IPS-20b (cell line): ENCODE results near the gene SPRN.

ENCODE experiments used
- H3K27ac ChIP-seq: one replicate; pipeline ENCODE4 v1.5.1; 2013; ENCODE audit warnings: low read length
- H3K27me3 ChIP-seq: 2 replicates; pipeline ENCODE4 v1.6.1; 2013; ENCODE audit warnings: mild to moderate bottlenecking, low read length, inconsistent platforms; ENCODE audit not compliant: insufficient read depth
- H3K36me3 ChIP-seq: 2 replicates; pipeline ENCODE4 v1.6.1; 2013; ENCODE audit warnings: low read depth, mild to moderate bottlenecking, inconsistent platforms, low read length, moderate library complexity; ENCODE audit not compliant: insufficient read depth
- H3K4me1 ChIP-seq: 2 replicates; pipeline ENCODE4 v1.6.1; 2013; ENCODE audit warnings: mild to moderate bottlenecking, control low read depth, inconsistent platforms, low read length, moderate library complexity; ENCODE audit not compliant: insufficient read depth
- H3K4me3 ChIP-seq: 2 replicates; pipeline ENCODE4 v1.5.1; 2013; ENCODE audit warnings: mild to moderate bottlenecking, low read length, inconsistent platforms
- H3K9ac ChIP-seq: 2 replicates; pipeline ENCODE4 v1.6.1; 2013; ENCODE audit warnings: low read depth, mild to moderate bottlenecking, inconsistent platforms, low read length, moderate library complexity
- H3K9me3 ChIP-seq: 2 replicates; pipeline ENCODE4 v1.6.1; 2013; ENCODE audit warnings: mild to moderate bottlenecking, low read depth, low read length, inconsistent platforms; ENCODE audit not compliant: insufficient read depth

The SPRN gene

GRCh38 chr10:133412381-133412711 is 12.1 kb downstream of the SPRN start:
- no peak overlapping the region for H3K4me3 ChIP-seq
- no peaks in the 10 kb centered on the region for H3K27me3 ChIP-seq
- peaks cover 31% of the 10 kb centered on the region for H3K9me3 ChIP-seq
- no peak overlapping the region for H3K27ac ChIP-seq
- no peak overlapping the region for H3K9ac ChIP-seq
- peaks cover 69% of the 10 kb centered on the region for H3K36me3 ChIP-seq
- no peaks in the 10 kb centered on the region for H3K4me1 ChIP-seq

- H3K4me1 ChIP-seq, result no peaks in the 10 kb centered on the region
- no peak overlapping the region for H3K4me3 ChIP-seq
- no peaks in the 10 kb centered on the region for H3K27me3 ChIP-seq
- H3K27ac ChIP-seq, result no peak overlapping the region
- peaks cover 31% of the 10 kb centered on the region for H3K9me3 ChIP-seq
- peaks cover 74% of the 10 kb centered on the region for H3K36me3 ChIP-seq
- no peak overlapping the region for H3K9ac ChIP-seq
Observed at GRCh38 chr10:133411523-133412380, 12.7 kb downstream of the SPRN start.

GRCh38 chr10:133405844-133406527 is 18.4 kb downstream of the SPRN start:
- no peak overlapping the region for H3K4me3 ChIP-seq

GRCh38 chr10:133405272-133405671 is 19.2 kb downstream of the SPRN start:
- Histone ChIP-seq H3K36me3 (peaks cover 84% of the 10 kb centered on the region), H3K27me3 (no peaks in the 10 kb centered on the region), H3K9me3 (0 out of 2 replicates have a peak, but pooled peaks cover 3% of the 10 kb centered on the region), H3K4me3 (no peak overlapping the region), H3K27ac (no peak overlapping the region), H3K4me1 (no peaks in the 10 kb centered on the region), H3K9ac (no peak overlapping the region)

More at GRCh38 chr10:133405844-133406527, 18.4 kb downstream of the SPRN start:
- no peaks in the 10 kb centered on the region for H3K4me1 ChIP-seq
- no peak overlapping the region for H3K9ac ChIP-seq
- H3K9me3 ChIP-seq, result peaks cover 8% of the 10 kb centered on the region; the same call in 1 of the 2 replicates
- no peaks in the 10 kb centered on the region for H3K27me3 ChIP-seq
- H3K27ac ChIP-seq, result no peak overlapping the region
- H3K36me3 ChIP-seq, result peaks cover 84% of the 10 kb centered on the region

GRCh38 chr10:133403784-133404183 is 20.6 kb downstream of the SPRN start:
- H3K36me3 ChIP-seq, result peaks cover 84% of the 10 kb centered on the region
- H3K27ac ChIP-seq, result no peak overlapping the region
- no peaks in the 10 kb centered on the region for H3K9me3 ChIP-seq
- no peak overlapping the region for H3K4me3 ChIP-seq
- no peak overlapping the region for H3K9ac ChIP-seq
- H3K4me1 ChIP-seq, result no peaks in the 10 kb centered on the region
- no peaks in the 10 kb centered on the region for H3K27me3 ChIP-seq

GRCh38 chr10:133403359-133403758 is 21.1 kb downstream of the SPRN start:
- H3K9ac ChIP-seq, result no peak overlapping the region
- no peaks in the 10 kb centered on the region for H3K4me1 ChIP-seq
- no peaks in the 10 kb centered on the region for H3K27me3 ChIP-seq
- no peak overlapping the region for H3K27ac ChIP-seq
- no peaks in the 10 kb centered on the region for H3K9me3 ChIP-seq
- no peak overlapping the region for H3K4me3 ChIP-seq
- peaks cover 85% of the 10 kb centered on the region for H3K36me3 ChIP-seq

- Histone ChIP-seq H3K36me3 (peaks cover 86% of the 10 kb centered on the region), H3K9ac (no peak overlapping the region), H3K27ac (no peak overlapping the region), H3K27me3 (no peaks in the 10 kb centered on the region), H3K9me3 (no peaks in the 10 kb centered on the region), H3K4me1 (no peaks in the 10 kb centered on the region), H3K4me3 (no peak overlapping the region)
Observed at GRCh38 chr10:133401981-133402725, 22.3 kb downstream of the SPRN start.

GRCh38 chr10:133401500-133401899 is 22.9 kb downstream of the SPRN start:
- H3K27me3 ChIP-seq, result no peaks in the 10 kb centered on the region
- peaks cover 85% of the 10 kb centered on the region for H3K36me3 ChIP-seq
- no peak overlapping the region for H3K4me3 ChIP-seq
- no peaks in the 10 kb centered on the region for H3K9me3 ChIP-seq
- no peaks in the 10 kb centered on the region for H3K4me1 ChIP-seq
- H3K27ac ChIP-seq, result no peak overlapping the region
- H3K9ac ChIP-seq, result no peak overlapping the region

GRCh38 chr10:133400624-133401424 is 23.6 kb downstream of the SPRN start:
- H3K27ac ChIP-seq, result no peak overlapping the region

GRCh38 chr10:133399123-133399601 is 25.3 kb downstream of the SPRN start:
- H3K9ac ChIP-seq, result no peak overlapping the region
- H3K9me3 ChIP-seq, result no peaks in the 10 kb centered on the region
- H3K36me3 ChIP-seq, result peaks cover 78% of the 10 kb centered on the region
- no peaks in the 10 kb centered on the region for H3K27me3 ChIP-seq
- no peak overlapping the region for H3K4me3 ChIP-seq
- no peak overlapping the region for H3K27ac ChIP-seq
- H3K4me1 ChIP-seq, result no peaks in the 10 kb centered on the region

More at GRCh38 chr10:133400624-133401424, 23.6 kb downstream of the SPRN start:
- H3K9me3 ChIP-seq, result no peaks in the 10 kb centered on the region
- H3K4me3 ChIP-seq, result no peak overlapping the region
- no peaks in the 10 kb centered on the region for H3K27me3 ChIP-seq
- no peak overlapping the region for H3K9ac ChIP-seq
- peaks cover 89% of the 10 kb centered on the region for H3K36me3 ChIP-seq
- H3K4me1 ChIP-seq, result no peaks in the 10 kb centered on the region

GRCh38 chr10:133397938-133398337 is 26.5 kb downstream of the SPRN start:
- Histone ChIP-seq H3K27me3 (no peaks in the 10 kb centered on the region), H3K4me1 (no peaks in the 10 kb centered on the region), H3K9ac (no peak overlapping the region), H3K9me3 (no peaks in the 10 kb centered on the region), H3K27ac (no peak overlapping the region), H3K4me3 (no peak overlapping the region), H3K36me3 (peaks cover 70% of the 10 kb centered on the region)
